A673 (cell line): Measurements from ENCODE around the gene THNSL1. TPM values are rescaled to one million over a fixed set of nuclear protein-coding genes. Genes with fewer than 3 reads are reported as not detected.

ENCODE experiments used
- BruUV-seq: library from RNA; stranded (reverse); fragments of 400-500 nt; replicated peaks from 2 replicates; lab custom pipeline; 2021; lab: Mats Ljungman, UMichigan
- CTCF ChIA-PET: fragments of 300-600 bp; sonication (Branson Sonifier 250); formaldehyde crosslinking; loops from one replicate; lab custom pipeline; 2022; ENCODE audit warnings: antibody characterized with exemption; lab: Charles Lee
- POLR2A ChIA-PET: fragments of 300-600 bp; sonication (Branson Sonifier 250); formaldehyde crosslinking; loops from one replicate; lab custom pipeline; 2022; ENCODE audit warnings: antibody characterized with exemption; ENCODE audit not compliant: low non-redundant PET; lab: Charles Lee
- DNase-seq: peaks from one replicate; pipeline ENCODE4 v3.0.0-alpha.2; 2015; ENCODE audit warnings: low spot score
- H3K27ac ChIP-seq: fragments of 200-600 bp; sonication (generic); 2 replicates; pipeline ENCODE4 v1.5.1; 2016; ENCODE audit warnings: mixed run types, low read depth, mild to moderate bottlenecking, mixed read lengths, antibody characterized with exemption, low read length; ENCODE audit not compliant: poor library complexity, severe bottlenecking
- H3K27me3 ChIP-seq: fragments of 200-600 bp; sonication (generic); replicated peaks from 2 replicates; pipeline ENCODE4 v1.6.1; 2017; ENCODE audit warnings: mixed run types, low read depth, mild to moderate bottlenecking, mixed read lengths, antibody characterized with exemption, low read length; ENCODE audit not compliant: insufficient read depth, poor library complexity
- H3K36me3 ChIP-seq: fragments of 200-600 bp; sonication (generic); 2 replicates; pipeline ENCODE4 v1.6.1; 2016; ENCODE audit warnings: mixed run types, mild to moderate bottlenecking, mixed read lengths, antibody characterized with exemption, low read length; ENCODE audit not compliant: insufficient read depth, poor library complexity, severe bottlenecking
- H3K4me1 ChIP-seq: fragments of 200-600 bp; sonication (generic); 2 replicates; pipeline ENCODE4 v1.6.1; 2017; ENCODE audit warnings: mixed run types, mild to moderate bottlenecking, mixed read lengths, antibody characterized with exemption, low read length; ENCODE audit not compliant: insufficient read depth, poor library complexity, severe bottlenecking
- H3K4me3 ChIP-seq: fragments of 200-600 bp; sonication (generic); 2 replicates; pipeline ENCODE4 v1.5.1; 2016; ENCODE audit warnings: low read depth, mixed run types, mild to moderate bottlenecking, mixed read lengths, low read length; ENCODE audit not compliant: poor library complexity, severe bottlenecking
- H3K9me3 ChIP-seq: fragments of 200-600 bp; sonication (generic); 2 replicates; pipeline ENCODE4 v1.6.1; 2016; ENCODE audit warnings: mixed run types, low read depth, mild to moderate bottlenecking, mixed read lengths, antibody characterized with exemption, low read length; ENCODE audit not compliant: poor library complexity, severe bottlenecking
- CTCF ChIP-seq: fragments of 300-800, 200-600 bp; sonication (generic); conservative IDR thresholded peaks from 2 replicates; pipeline ENCODE4 v1.5.1; 2017; ENCODE audit warnings: low read depth, mild to moderate bottlenecking, antibody characterized with exemption, low read length, moderate library complexity, mixed read lengths
- EZH2 ChIP-seq: fragments of 200-600 bp; sonication (generic); IDR thresholded peaks from 2 replicates; pipeline ENCODE4 v1.6.1; 2017; ENCODE audit warnings: borderline replicate concordance, low read depth, mild to moderate bottlenecking, mixed read lengths, antibody characterized with exemption, low read length; ENCODE audit not compliant: poor library complexity, severe bottlenecking
- intact Hi-C: fragments of 100-400 bp; cut with micrococcal nuclease; formaldehyde crosslinking; loops from one replicate; pipeline ENCODE4 v1.10.0; 2022; ENCODE audit not compliant: unreplicated experiment
- total RNA-seq: library from RNA; stranded (reverse); gene quantifications from 2 replicates; pipeline ENCODE4 v1.2.3, GENCODE V29; 2021

THNSL1 gene
- total RNA-seq, 1 experiment from 2014 or later, result 7.1 TPM

GRCh38 chr10:25052012-25052411, 35.6 kb downstream of the THNSL1 start:
- intact Hi-C loops, result no loop called here
- no peaks in the 10 kb centered on the region for H3K36me3 ChIP-seq
- no peak overlapping the region for H3K4me3 ChIP-seq
- no peak overlapping the region for H3K27ac ChIP-seq
- ChIA-PET CTCF (no interaction called here), POLR2A (no interaction called here)
- TF ChIP-seq CTCF (no peak), EZH2 (no peak)
- H3K9me3 ChIP-seq, result no peaks in the 10 kb centered on the region
- DNase-seq, result no peak
- BruUV-seq, result no TSS peak
- no peaks in the 10 kb centered on the region for H3K27me3 ChIP-seq
- no peaks in the 10 kb centered on the region for H3K4me1 ChIP-seq

- Histone ChIP-seq H3K9me3 (no peaks in the 10 kb centered on the region), H3K27me3 (no peaks in the 10 kb centered on the region), H3K27ac (no peak overlapping the region), H3K4me3 (no peak overlapping the region), H3K36me3 (no peaks in the 10 kb centered on the region), H3K4me1 (no peaks in the 10 kb centered on the region)
- intact Hi-C loops, result no loop called here
- ChIA-PET CTCF (no interaction called here), POLR2A (no interaction called here)
- no peak for DNase-seq
- no TSS peak for BruUV-seq
- TF ChIP-seq EZH2, result no peak
- TF ChIP-seq CTCF, result no peak
These were observed 40.3 kb downstream of the THNSL1 start for GRCh38 chr10:25056726-25057125.

- Histone ChIP-seq H3K4me3 (no peak overlapping the region), H3K4me1 (no peaks in the 10 kb centered on the region), H3K27ac (no peak overlapping the region), H3K27me3 (no peaks in the 10 kb centered on the region), H3K9me3 (no peaks in the 10 kb centered on the region), H3K36me3 (no peaks in the 10 kb centered on the region)
- POLR2A ChIA-PET, result no interaction called here
- intact Hi-C loops, result no loop called here
- no TSS peak for BruUV-seq
- TF ChIP-seq EZH2 (no peak), CTCF (no peak)
- CTCF ChIA-PET, result no interaction called here
- DNase-seq, result no peak
These were observed 41.5 kb downstream of the THNSL1 start for GRCh38 chr10:25057886-25058285.
